Spinal cord (tissue), 10 donors: ENCODE results near the gene SPEM2. TPM values are rescaled to one million over a fixed set of nuclear protein-coding genes. Genes with fewer than 3 reads are reported as not detected.

Source experiments
- DNase-seq, 6 donors: peaks; one replicate each; pipeline versions ENCODE4 v3.0.0 to v3.0.0-alpha.2; 2013 to 2015; ENCODE audit warnings: low spot score in 6 of 6, low read depth in 4 of 6
- H3K27ac ChIP-seq: one replicate; pipeline ENCODE4 v1.5.1; 2013; ENCODE audit warnings: low read depth, low read length, control low read depth
- H3K27me3 ChIP-seq: one replicate; pipeline ENCODE4 v1.6.1; 2013; ENCODE audit warnings: low read length; ENCODE audit not compliant: control insufficient read depth, insufficient read depth
- H3K36me3 ChIP-seq: one replicate; pipeline ENCODE4 v1.6.1; 2013; ENCODE audit warnings: low read length; ENCODE audit not compliant: control insufficient read depth, insufficient read depth
- H3K4me1 ChIP-seq: one replicate; pipeline ENCODE4 v1.6.1; 2013; ENCODE audit warnings: low read length; ENCODE audit not compliant: control insufficient read depth, insufficient read depth
- H3K4me3 ChIP-seq: one replicate; pipeline ENCODE4 v1.5.1; 2013; ENCODE audit warnings: low read depth, low read length, control low read depth
- H3K9me3 ChIP-seq: one replicate; pipeline ENCODE4 v1.6.1; 2013; ENCODE audit warnings: low read length; ENCODE audit not compliant: control insufficient read depth, insufficient read depth
- WGBS: methylation state at CpG from one replicate; pipeline ENCODE4 v1.1.5; 2013; ENCODE audit warnings: missing lambda C conversion rate; ENCODE audit not compliant: insufficient coverage; 5-methylcytosine and 5-hydroxymethylcytosine counted together
- polyA plus RNA-seq, 2 donors: library from polyadenylated mRNA; unstranded; fragments of 120-200 nt; gene quantifications; one replicate each; pipeline ENCODE4 v1.2.1, GENCODE V29; 2013; ENCODE audit not compliant: insufficient read length in 2 of 2
- total RNA-seq, 2 donors: library from RNA; depleted of rRNA in 1 of 2; stranded (reverse); fragments of 120-200 nt in 1 of 2; fragments of >200 nt in 1 of 2; gene quantifications; one replicate each; pipeline versions ENCODE4 v1.2.3 to v1.2.4, GENCODE V29; 2013 to 2014
- donor health status: healthy.

The SPEM2 gene
- total and polyA plus RNA-seq, 4 donors = 0.23 to 0.67 TPM; not detected in 2

DNA sequence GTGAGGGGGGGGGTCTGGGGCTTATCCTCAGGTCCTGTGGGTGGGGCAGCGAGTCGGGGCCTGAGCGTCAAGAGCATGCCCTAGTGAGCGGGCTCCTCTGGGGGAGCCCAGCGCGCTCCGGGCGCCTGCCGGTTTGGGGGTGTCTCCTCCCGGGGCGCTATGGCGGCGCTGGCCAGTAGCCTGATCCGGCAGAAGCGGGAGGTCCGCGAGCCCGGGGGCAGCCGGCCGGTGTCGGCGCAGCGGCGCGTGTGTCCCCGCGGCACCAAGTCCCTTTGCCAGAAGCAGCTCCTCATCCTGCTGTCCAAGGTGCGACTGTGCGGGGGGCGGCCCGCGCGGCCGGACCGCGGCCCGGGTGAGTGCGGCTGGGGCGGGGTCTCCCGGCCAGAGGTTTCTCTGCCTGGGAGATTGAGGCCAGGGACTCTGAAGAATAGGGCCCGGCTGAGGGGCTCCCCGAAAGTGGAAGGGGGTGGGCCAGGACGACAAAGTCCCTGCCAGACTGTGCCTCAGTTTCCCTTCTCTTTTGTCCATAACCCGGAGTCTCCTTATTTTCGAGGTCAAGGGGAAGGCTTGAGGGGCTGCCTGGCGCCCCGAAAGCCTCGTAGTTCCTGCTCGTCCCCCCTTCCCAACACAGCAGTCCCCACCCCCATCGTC, 14.2 kb downstream of the SPEM2 start, which contains the start of gene FGF11:
Gene FGF11, plus strand, starts transcription at position 51 of the 651 bp plus-strand sequence. Its CDS starts 109 bp downstream, at position 160.
- peaks cover 34% of the 10 kb centered on the region for H3K27me3 ChIP-seq
- H3K36me3 ChIP-seq = peaks cover 9% of the 10 kb centered on the region
- H3K4me3 ChIP-seq = peak within 1 kb of the TSS; percentile 77
- H3K27ac ChIP-seq = peak within 1 kb of the TSS; percentile 86
- peaks cover 65% of the 10 kb centered on the region for H3K4me1 ChIP-seq
- H3K9me3 ChIP-seq = no peaks in the 10 kb centered on the region
- under 1% methylated on average over 47 of the region's 50 CpGs for WGBS
- no peak for DNase-seq

DNA sequence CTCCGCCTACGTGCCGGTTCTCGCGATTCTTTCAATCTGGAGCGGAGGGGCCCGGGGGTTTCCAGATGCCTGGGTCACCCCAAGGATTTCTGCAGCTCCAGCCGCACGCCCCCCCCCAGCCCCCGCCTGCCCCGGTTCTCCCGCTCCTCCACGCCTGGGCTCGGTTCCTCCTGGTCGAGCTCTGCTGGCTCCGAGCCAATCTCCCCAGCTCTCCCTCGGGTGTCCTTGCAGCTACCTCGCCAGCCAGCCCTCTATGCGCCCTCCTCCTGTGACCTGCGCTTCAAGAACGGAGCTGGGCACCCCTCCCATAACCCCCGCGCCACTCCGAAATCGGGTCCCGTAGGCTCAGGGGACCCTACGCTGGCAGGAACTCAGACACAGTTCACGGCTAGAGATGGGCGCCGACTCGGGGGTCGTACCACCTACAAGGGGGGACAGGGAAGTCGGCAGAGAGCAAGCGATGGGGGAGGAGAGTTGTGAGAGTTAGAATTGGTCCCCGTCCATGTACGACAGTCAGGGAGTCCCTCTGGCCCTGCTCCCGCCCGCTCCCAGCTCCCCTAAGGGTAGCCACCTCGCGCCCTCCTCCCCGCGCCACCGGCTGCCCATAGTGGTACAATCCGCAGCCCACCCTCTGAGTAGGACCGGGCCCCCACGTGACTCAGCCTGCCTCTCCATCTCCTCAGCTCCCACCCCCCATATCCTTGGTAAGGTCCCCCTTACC, 14.9 kb downstream of the SPEM2 start:
- H3K9me3 ChIP-seq = no peaks in the 10 kb centered on the region
- H3K4me3 ChIP-seq = peak overlapping the region; percentile 77
- H3K4me1 ChIP-seq = peaks cover 67% of the 10 kb centered on the region
- peak in 4 of 6 donors; percentile 78 to 95 (median 89) for DNase-seq
- under 1% methylated on average over 45 of the region's 46 CpGs for WGBS
- peaks cover 9% of the 10 kb centered on the region for H3K36me3 ChIP-seq
- H3K27me3 ChIP-seq = peaks cover 34% of the 10 kb centered on the region
- peak overlapping the region; percentile 86 for H3K27ac ChIP-seq

DNA sequence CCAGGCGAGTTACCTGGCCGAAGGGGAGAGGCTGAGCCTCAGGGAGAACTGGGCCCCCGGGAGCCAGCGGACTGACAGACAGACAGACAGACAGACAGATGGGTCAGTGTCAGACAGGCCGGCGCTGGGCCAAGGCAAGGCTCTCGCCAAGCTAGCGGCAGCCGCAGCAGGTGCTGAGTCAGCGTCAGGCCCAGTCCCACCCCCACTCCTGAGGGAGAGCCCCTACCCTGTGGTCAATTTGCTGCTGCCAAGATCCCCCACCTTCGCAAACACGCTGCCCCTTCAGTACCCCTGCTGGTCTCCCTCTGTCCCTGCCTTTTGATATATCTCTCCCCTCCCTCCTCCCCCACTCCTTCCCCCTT, 15.4 kb downstream of the SPEM2 start:
- Histone ChIP-seq H3K27me3 (peaks cover 34% of the 10 kb centered on the region), H3K36me3 (peaks cover 9% of the 10 kb centered on the region), H3K9me3 (no peaks in the 10 kb centered on the region), H3K4me3 (peak overlapping the region; percentile 77), H3K4me1 (peaks cover 67% of the 10 kb centered on the region), H3K27ac (peak overlapping the region; percentile 86)
- peak in 1 of 6 donors; percentile 82 for DNase-seq
- WGBS = 0% methylated on average over 10 of the region's 12 CpGs

DNA sequence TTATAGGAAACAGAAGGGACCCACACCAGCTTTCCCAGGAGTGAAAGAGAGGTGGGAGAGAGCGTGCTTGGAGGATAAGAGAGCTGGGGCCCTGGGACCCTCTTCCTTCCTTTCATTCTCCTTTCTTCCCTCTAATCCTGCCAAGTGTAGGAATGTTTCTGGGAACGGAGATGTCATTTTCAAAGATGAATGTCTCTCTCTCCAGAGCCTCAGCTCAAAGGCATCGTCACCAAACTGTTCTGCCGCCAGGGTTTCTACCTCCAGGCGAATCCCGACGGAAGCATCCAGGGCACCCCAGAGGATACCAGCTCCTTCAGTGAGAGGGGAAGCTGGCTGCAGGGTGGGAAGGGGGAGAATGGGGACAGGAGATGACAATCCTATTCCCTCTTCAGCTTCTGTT, 15.8 kb downstream of the SPEM2 start:
- peaks cover 63% of the 10 kb centered on the region for H3K4me1 ChIP-seq

DNA sequence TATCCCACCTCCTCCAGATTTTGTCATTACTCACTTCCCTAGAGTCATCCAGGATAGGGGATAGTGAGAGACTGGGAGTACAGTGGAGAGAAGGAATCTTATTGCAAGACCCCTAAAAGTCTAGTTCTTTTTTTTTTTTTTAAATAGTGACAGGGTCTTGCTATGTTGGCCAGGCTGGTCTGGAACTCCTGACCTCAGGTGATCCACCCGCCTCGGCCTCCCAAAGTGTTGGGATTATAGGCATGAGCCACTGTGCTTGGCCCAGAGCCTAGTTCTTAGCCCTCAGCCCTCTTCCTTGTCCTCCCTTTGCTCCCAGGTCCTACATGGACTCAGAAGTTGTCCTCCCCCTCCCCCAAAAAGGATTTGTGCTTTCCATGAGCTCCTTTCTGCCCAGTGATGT, 16.7 kb downstream of the SPEM2 start:
- no peak overlapping the region for H3K4me3 ChIP-seq
- no peak overlapping the region for H3K27ac ChIP-seq
- peaks cover 40% of the 10 kb centered on the region for H3K27me3 ChIP-seq
- 85% methylated on average over 2 of the region's 2 CpGs for WGBS
- no peaks in the 10 kb centered on the region for H3K9me3 ChIP-seq
- DNase-seq = no peak
- H3K36me3 ChIP-seq = peaks cover 9% of the 10 kb centered on the region
- peaks cover 62% of the 10 kb centered on the region for H3K4me1 ChIP-seq

More for the DNA sequence above, 15.8 kb downstream of the SPEM2 start:
- Histone ChIP-seq H3K9me3 (no peaks in the 10 kb centered on the region), H3K27ac (peak overlapping the region; percentile 86), H3K36me3 (peaks cover 9% of the 10 kb centered on the region), H3K27me3 (peaks cover 34% of the 10 kb centered on the region), H3K4me3 (peak overlapping the region; percentile 77)
- WGBS = no CpG with 5 or more reads among the region's 7 CpGs
- peak in 1 of 6 donors; percentile 71 for DNase-seq

DNA sequence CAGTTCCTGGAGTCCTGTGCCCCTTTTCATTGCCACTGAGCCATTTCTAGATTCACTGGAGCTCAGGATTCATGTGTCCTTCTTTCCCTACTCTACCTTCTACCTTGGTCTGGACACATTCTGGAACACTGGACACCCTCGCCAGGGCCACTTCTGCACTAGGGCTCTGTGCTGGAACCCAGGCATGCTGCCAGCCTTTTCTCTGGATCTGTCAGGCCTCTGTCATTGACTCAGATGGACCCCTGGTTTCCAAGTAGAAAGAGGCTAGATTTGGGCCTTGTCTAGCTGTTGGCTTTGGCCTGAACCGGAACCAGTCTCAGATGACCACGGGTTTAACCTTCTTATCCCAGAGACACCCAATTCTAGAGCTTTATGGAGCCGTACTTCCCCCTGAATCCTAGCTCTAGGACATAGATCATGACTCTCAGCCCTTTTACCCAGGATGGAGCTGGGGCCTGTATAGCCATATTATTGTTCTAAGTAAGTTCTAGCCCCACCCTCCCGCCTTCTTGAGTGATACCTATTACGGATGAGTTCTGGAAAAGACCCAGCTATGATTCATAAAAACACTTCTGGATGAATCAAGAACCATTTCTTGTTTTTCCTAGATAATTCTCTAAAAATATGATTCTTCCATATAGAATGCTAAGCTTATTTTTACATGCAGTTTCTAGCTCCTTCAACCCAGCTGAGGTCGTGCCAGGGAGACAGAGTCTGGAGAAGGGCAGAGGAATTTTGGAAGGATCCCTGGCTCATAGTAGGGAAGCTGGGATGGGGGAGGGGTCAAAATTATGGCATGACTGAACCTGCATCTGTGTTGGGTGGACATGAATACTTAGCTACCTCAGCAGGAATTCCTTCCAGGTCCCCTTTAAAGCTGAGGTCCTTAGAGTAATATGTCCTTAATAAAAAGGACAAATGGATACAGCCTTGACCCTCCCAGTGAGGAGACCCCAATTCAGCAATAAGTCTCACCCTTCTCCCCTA, 18.4 kb downstream of the SPEM2 start:
- WGBS = 100% methylated on average over 2 of the region's 7 CpGs
- Histone ChIP-seq H3K4me1 (peaks cover 46% of the 10 kb centered on the region), H3K27ac (no peak overlapping the region)

DNA sequence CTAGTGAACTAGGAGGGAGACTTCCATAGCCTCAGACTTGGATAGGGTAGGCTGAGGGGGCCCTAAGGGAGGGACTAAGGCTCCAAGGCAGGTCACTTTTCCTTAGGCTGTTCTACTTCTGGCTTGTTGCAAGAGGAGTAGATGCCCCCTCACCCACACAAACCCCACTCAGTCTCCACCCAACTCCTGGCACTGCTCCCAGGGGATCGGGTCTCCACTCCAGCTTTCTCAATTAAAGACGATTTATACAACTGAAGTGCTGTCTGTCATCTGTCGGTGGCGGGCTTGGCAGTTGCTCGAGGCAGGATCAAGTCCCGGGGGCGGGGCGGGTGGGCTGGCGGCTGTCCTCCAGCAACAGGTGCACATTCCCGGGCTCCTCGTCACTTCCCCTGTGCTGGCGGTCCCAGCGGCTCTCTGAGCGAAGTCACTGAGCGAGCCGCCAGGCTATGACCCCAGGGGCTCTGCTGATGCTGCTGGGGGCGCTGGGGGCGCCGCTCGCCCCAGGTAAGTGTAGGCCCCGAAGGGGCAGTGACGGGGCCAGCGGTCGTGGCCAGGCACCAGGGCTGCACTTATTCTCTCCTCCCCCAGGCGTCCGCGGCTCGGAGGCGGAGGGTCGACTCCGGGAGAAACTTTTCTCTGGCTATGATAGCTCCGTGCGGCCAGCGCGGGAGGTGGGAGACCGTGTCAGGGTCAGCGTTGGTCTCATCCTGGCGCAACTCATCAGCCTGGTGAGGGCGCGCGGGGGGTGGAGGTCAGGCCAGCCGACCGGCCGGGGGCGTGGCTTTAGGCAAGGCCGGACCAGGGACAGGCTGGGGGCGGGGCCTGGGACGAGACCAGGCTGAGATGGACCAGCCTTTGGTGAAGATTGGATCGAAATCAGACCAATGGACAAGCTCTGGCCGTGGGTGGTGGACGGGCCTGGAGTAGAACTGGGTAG, 19.5 kb downstream of the SPEM2 start, which contains the start of gene CHRNB1:
Gene CHRNB1, plus strand, starts transcription at position 380 of the 937 bp plus-strand sequence. Its CDS starts 67 bp downstream, at position 447.
- peak within 1 kb of the TSS; percentile 32 for H3K4me3 ChIP-seq
- 4% methylated on average over 51 of the region's 51 CpGs for WGBS
- peaks cover 9% of the 10 kb centered on the region for H3K36me3 ChIP-seq
- H3K27me3 ChIP-seq = peaks cover 33% of the 10 kb centered on the region
- no peaks in the 10 kb centered on the region for H3K9me3 ChIP-seq
- DNase-seq = peak in 1 of 6 donors; percentile 56
- H3K27ac ChIP-seq = no peak within 1 kb of the TSS
- H3K4me1 ChIP-seq = peaks cover 40% of the 10 kb centered on the region

More for the DNA sequence above, 18.4 kb downstream of the SPEM2 start:
- H3K27me3 ChIP-seq = peaks cover 39% of the 10 kb centered on the region
- H3K9me3 ChIP-seq = no peaks in the 10 kb centered on the region
- peaks cover 9% of the 10 kb centered on the region for H3K36me3 ChIP-seq
- DNase-seq = no peak
- no peak overlapping the region for H3K4me3 ChIP-seq

DNA sequence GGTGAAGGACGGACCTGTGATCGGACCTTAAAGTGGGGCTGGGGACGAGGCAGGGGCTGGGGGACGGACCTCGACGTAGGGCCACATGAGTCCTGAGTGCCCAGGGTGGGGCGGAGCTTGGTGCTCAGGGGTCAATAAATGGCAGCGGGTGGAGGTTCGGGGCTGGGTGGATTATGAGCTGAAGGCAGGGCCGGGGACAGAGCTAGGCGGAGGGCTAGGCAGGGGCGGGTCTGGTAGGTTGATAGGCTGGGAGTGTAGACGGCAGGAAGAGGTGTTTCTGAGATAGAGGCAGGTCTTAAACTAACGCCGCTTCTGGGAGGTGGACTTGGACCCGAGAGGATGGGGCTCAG, 20.2 kb downstream of the SPEM2 start:
- Histone ChIP-seq H3K27ac (no peak overlapping the region), H3K4me1 (peaks cover 33% of the 10 kb centered on the region), H3K27me3 (peaks cover 33% of the 10 kb centered on the region), H3K36me3 (peaks cover 9% of the 10 kb centered on the region), H3K4me3 (no peak overlapping the region), H3K9me3 (no peaks in the 10 kb centered on the region)
- WGBS = 5% methylated on average over 12 of the region's 16 CpGs
- no peak for DNase-seq
